ENCODE data around the gene FCN3. TPM values are rescaled to one million over a fixed set of nuclear protein-coding genes. Genes with fewer than 3 reads are reported as not detected.
A peak's percentile ranks its signal among the peaks of the same experiment; 100 is the strongest.

FCN3 gene
- total RNA-seq, 2 experiments from 2014 or later, result not detected

- H3K4me3 ChIP-seq (ENCODE audit: low read depth, low read length, poor library complexity, severe bottlenecking), result no peak overlapping the region
- no peak overlapping the region for H3K27ac ChIP-seq (ENCODE audit: low read depth, low read length, poor library complexity, severe bottlenecking)
- CTCF ChIA-PET (ENCODE audit: unreplicated experiment), result no interaction called here
- H3K9me2 ChIP-seq (ENCODE audit: insufficient read depth, low read length), result no peaks in the 10 kb centered on the region
- H2AFZ ChIP-seq (ENCODE audit: low read length), result no peak overlapping the region
- no peaks in the 10 kb centered on the region for H3K9me3 ChIP-seq (ENCODE audit: low read length)
- POLR2A ChIA-PET, result no interaction called here
- H3K4me1 ChIP-seq (ENCODE audit: insufficient read depth, low read length, poor library complexity, severe bottlenecking), result no peaks in the 10 kb centered on the region
- intact Hi-C loops (cut with micrococcal nuclease; ENCODE audit: unreplicated experiment), result no loop called here
- H3K4me2 ChIP-seq (ENCODE audit: low read length), result no peak overlapping the region
- H4K20me1 ChIP-seq (ENCODE audit: insufficient read depth, low read length), result no peaks in the 10 kb centered on the region
- H3K36me3 ChIP-seq (ENCODE audit: insufficient read depth, low read length), result no peaks in the 10 kb centered on the region
- no peaks in the 10 kb centered on the region for H3K79me2 ChIP-seq (ENCODE audit: insufficient read depth, low read depth, low read length)
- TF ChIP-seq CTCF (conservative IDR thresholded peaks at IDR 0.05; ENCODE audit: low read length) (no peak), EZH2phosphoT487 (IDR thresholded peaks at IDR 0.05; ENCODE audit: borderline replicate concordance, low read depth, low read length) (no peak)
- no peak for DNase-seq (ENCODE audit: low spot score)
- BruUV-seq (replicated peaks), result no TSS peak
These were observed 2.4 kb downstream of the FCN3 start for GRCh38 chr1:27372022-27372807.

GRCh38 chr1:27368869-27369582, 5.6 kb downstream of the FCN3 start:
- no peaks in the 10 kb centered on the region for H3K79me2 ChIP-seq (ENCODE audit: insufficient read depth, low read depth, low read length)
- TF ChIP-seq CTCF (conservative IDR thresholded peaks at IDR 0.05; ENCODE audit: low read length), result 0 out of 2 replicates have a peak, but pooled peaks have one; percentile 17
- no peak for TF ChIP-seq EZH2phosphoT487 (IDR thresholded peaks at IDR 0.05; ENCODE audit: borderline replicate concordance, low read depth, low read length)
- no peak overlapping the region for H3K4me2 ChIP-seq (ENCODE audit: low read length)
- H2AFZ ChIP-seq (ENCODE audit: low read length), result no peak overlapping the region
- DNase-seq (ENCODE audit: low spot score), result no peak
- CTCF ChIA-PET (ENCODE audit: unreplicated experiment), result no interaction called here
- H3K27ac ChIP-seq (ENCODE audit: low read depth, low read length, poor library complexity, severe bottlenecking), result no peak overlapping the region
- no peaks in the 10 kb centered on the region for H3K9me2 ChIP-seq (ENCODE audit: insufficient read depth, low read length)
- BruUV-seq (replicated peaks), result no TSS peak
- H3K4me1 ChIP-seq (ENCODE audit: insufficient read depth, low read length, poor library complexity, severe bottlenecking), result peaks cover 22% of the 10 kb centered on the region
- H3K9me3 ChIP-seq (ENCODE audit: low read length), result no peaks in the 10 kb centered on the region
- POLR2A ChIA-PET, result no interaction called here
- no peaks in the 10 kb centered on the region for H4K20me1 ChIP-seq (ENCODE audit: insufficient read depth, low read length)
- intact Hi-C loops (cut with micrococcal nuclease; ENCODE audit: unreplicated experiment), result no loop called here
- no peak overlapping the region for H3K4me3 ChIP-seq (ENCODE audit: low read depth, low read length, poor library complexity, severe bottlenecking)
- no peaks in the 10 kb centered on the region for H3K36me3 ChIP-seq (ENCODE audit: insufficient read depth, low read length)
